Lung (tissue), 12 donors: ENCODE data around the gene CUBN. TPM values are rescaled to one million over a fixed set of nuclear protein-coding genes. Genes with fewer than 3 reads are reported as not detected.

ENCODE experiments used
- ATAC-seq: fragments of 200-7000 bp; cut with Tn5 transposase; one replicate; pipeline ENCODE4 v1.9.1; 2020; ENCODE audit warnings: moderate number of reproducible peaks; ENCODE audit not compliant: insufficient read depth, low FRiP score
- DNase-seq, 3 donors: peaks; one replicate each; pipeline ENCODE4 v3.0.0-alpha.2; 2013 to 2017
- H3K27ac ChIP-seq, 2 donors: one replicate each; pipeline ENCODE4 v1.5.1; 2013; ENCODE audit warnings: mild to moderate bottlenecking in 2 of 2, moderate library complexity in 2 of 2, control low read depth in 1 of 2, inconsistent platforms in 1 of 2, low read depth in 1 of 2, low read length in 1 of 2
- H3K27me3 ChIP-seq, 3 donors: one replicate each; pipeline ENCODE4 v1.5.1; 2013; ENCODE audit warnings: low read length in 2 of 3; ENCODE audit not compliant: control insufficient read depth in 3 of 3, insufficient read depth in 3 of 3
- H3K36me3 ChIP-seq, 4 donors: one replicate each; pipeline ENCODE4 v1.5.1; 2013; ENCODE audit warnings: low read length in 4 of 4, mild to moderate bottlenecking in 1 of 4, moderate library complexity in 1 of 4; ENCODE audit not compliant: control insufficient read depth in 4 of 4, insufficient read depth in 4 of 4
- H3K4me1 ChIP-seq, 5 donors: one replicate each; pipeline ENCODE4 v1.5.1; 2013; ENCODE audit warnings: low read length in 5 of 5, mild to moderate bottlenecking in 2 of 5, moderate library complexity in 1 of 5; ENCODE audit not compliant: control insufficient read depth in 5 of 5, insufficient read depth in 5 of 5
- H3K4me3 ChIP-seq: one replicate; pipeline ENCODE4 v1.5.1; 2013; ENCODE audit warnings: mild to moderate bottlenecking, control low read depth, moderate library complexity
- H3K9ac ChIP-seq, 2 donors: one replicate each; pipeline ENCODE4 v1.5.1; 2013; ENCODE audit warnings: low read length in 2 of 2, control low read depth in 1 of 2; ENCODE audit not compliant: insufficient read depth in 1 of 2
- H3K9me3 ChIP-seq, 4 donors: one replicate each; pipeline ENCODE4 v1.5.1; 2013; ENCODE audit warnings: low read length in 3 of 4, mild to moderate bottlenecking in 1 of 4, moderate library complexity in 1 of 4; ENCODE audit not compliant: control insufficient read depth in 4 of 4, insufficient read depth in 3 of 4
- CTCF ChIP-seq: IDR thresholded peaks from 2 replicates; pipeline ENCODE4 v1.5.1; 2012; ENCODE audit warnings: mild to moderate bottlenecking; ENCODE audit errors: control extremely low read depth, extremely low read depth
- WGBS, 2 donors: extraction: QIAGEN DNeasy Blood & Tissue Kit; methylation state at CpG; one replicate each; pipeline ENCODE4 v1.1.7; 2013; 5-methylcytosine and 5-hydroxymethylcytosine counted together
- polyA plus RNA-seq, 2 donors: library from polyadenylated mRNA; stranded (reverse); fragments of 200-250 nt; gene quantifications; one replicate each; pipeline ENCODE4 v1.2.1, GENCODE V29; 2013
- total RNA-seq, 2 donors: library from RNA; depleted of rRNA in 1 of 2; stranded (reverse); fragments of >200 nt in 1 of 2; gene quantifications; one replicate each; pipeline ENCODE4 v1.2.1, GENCODE V29; 2014 to 2021
- donor health status: control.
- donor health status: control.
- donor health status: Bipolar disorder and iron deficiency.
- donor health status: healthy.
- donor health status: DM: yes; HTN: yes; CAD: no.

The CUBN gene
- total and polyA plus RNA-seq, 4 donors: 0.33 to 5.1 (median 1.0) TPM

DNA sequence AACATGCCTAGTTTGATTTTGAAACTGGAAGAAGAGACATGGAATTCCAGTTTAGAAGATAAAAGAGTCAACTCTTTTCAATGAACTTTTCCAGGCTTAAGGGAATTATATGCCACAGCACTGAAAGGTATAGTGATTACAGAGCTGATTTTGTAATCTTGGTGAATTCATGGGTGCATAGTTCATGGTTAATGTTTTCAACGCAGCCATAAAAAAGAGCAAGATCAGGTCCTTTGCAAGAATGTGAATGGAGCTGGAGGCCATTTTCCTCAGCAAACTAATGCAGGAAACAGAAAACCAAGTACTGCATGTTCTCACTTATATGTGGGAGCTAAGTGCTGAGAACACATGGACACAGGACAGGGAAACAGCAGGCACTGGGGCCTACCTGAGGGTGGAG, 94.2 kb downstream of the CUBN start:
- H3K4me1 ChIP-seq: peaks cover 0 to 8% (median 0%) of the 10 kb centered on the region in 5 donors
- H3K4me3 ChIP-seq: no peak overlapping the region
- WGBS, 2 donors: 90 to 98% methylated on average over 1 of the region's 1 CpG
- H3K27ac ChIP-seq: no peak overlapping the region
- no peaks in the 10 kb centered on the region for H3K36me3 ChIP-seq
- ATAC-seq (no peak), DNase-seq (no peak)
- no peaks in the 10 kb centered on the region for H3K27me3 ChIP-seq
- no peak overlapping the region for H3K9ac ChIP-seq
- H3K9me3 ChIP-seq: no peaks in the 10 kb centered on the region
- no peak for TF ChIP-seq CTCF

- 41 to 61% methylated on average over 7 of the region's 7 CpGs for WGBS, 2 donors
- ATAC-seq (no peak), DNase-seq (peak in 2 of 3 donors; percentile 36 to 54)
- Histone ChIP-seq H3K4me1 (peaks cover 0 to 13% (median 4%) of the 10 kb centered on the region in 5 donors), H3K27ac (no peak overlapping the region), H3K9ac (no peak overlapping the region), H3K4me3 (no peak overlapping the region), H3K9me3 (no peaks in the 10 kb centered on the region), H3K27me3 (no peaks in the 10 kb centered on the region), H3K36me3 (no peaks in the 10 kb centered on the region)
- no peak for TF ChIP-seq CTCF
Measured at GRCh38 chr10:17033529-17034260, 95.9 kb downstream of the CUBN start.

GRCh38 chr10:17031637-17032635, 97.7 kb downstream of the CUBN start:
- WGBS, 2 donors: 65 to 75% methylated on average over 13 of the region's 13 CpGs
- no peak for ATAC-seq
- Histone ChIP-seq H3K36me3 (no peaks in the 10 kb centered on the region), H3K4me3 (no peak overlapping the region), H3K9me3 (no peaks in the 10 kb centered on the region), H3K27ac (no peak overlapping the region), H3K4me1 (peaks cover 0 to 13% (median 4%) of the 10 kb centered on the region in 5 donors), H3K9ac (no peak overlapping the region), H3K27me3 (no peaks in the 10 kb centered on the region)
- no peak for TF ChIP-seq CTCF
- DNase-seq: no peak
